MM.1S (cell line): ENCODE results near the gene CXADR.

ENCODE experiments used
- EZH2 ChIP-seq: fragments of 300-600 bp; sonication (generic); optimal IDR thresholded peaks from 2 replicates; pipeline ENCODE3; 2017; ENCODE audit warnings: low read depth, mild to moderate bottlenecking, antibody characterized with exemption, low read length, mixed read lengths
- EZH2phosphoT487 ChIP-seq: fragments of 300-600 bp; sonication (generic); IDR thresholded peaks from 2 replicates; pipeline ENCODE4 v1.6.1; 2018; ENCODE audit warnings: antibody characterized with exemption, low read length
- TF ChIP-seq, protein P1 (sequence below): fragments of 300-600 bp; sonication (generic); IDR thresholded peaks from 2 replicates; pipeline ENCODE4 v1.5.1; 2016; ENCODE audit warnings: antibody characterized with exemption, low read length, mixed read lengths

- TF ChIP-seq EZH2 (no peak), EZH2phosphoT487 (no peak)
- TF ChIP-seq, protein P1, sequence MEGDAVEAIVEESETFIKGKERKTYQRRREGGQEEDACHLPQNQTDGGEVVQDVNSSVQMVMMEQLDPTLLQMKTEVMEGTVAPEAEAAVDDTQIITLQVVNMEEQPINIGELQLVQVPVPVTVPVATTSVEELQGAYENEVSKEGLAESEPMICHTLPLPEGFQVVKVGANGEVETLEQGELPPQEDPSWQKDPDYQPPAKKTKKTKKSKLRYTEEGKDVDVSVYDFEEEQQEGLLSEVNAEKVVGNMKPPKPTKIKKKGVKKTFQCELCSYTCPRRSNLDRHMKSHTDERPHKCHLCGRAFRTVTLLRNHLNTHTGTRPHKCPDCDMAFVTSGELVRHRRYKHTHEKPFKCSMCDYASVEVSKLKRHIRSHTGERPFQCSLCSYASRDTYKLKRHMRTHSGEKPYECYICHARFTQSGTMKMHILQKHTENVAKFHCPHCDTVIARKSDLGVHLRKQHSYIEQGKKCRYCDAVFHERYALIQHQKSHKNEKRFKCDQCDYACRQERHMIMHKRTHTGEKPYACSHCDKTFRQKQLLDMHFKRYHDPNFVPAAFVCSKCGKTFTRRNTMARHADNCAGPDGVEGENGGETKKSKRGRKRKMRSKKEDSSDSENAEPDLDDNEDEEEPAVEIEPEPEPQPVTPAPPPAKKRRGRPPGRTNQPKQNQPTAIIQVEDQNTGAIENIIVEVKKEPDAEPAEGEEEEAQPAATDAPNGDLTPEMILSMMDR = no peak
Observed at GRCh38 chr21:17575076-17575475, 62.2 kb downstream of the CXADR start.
